IPS-NIHi11 (cell line): ENCODE data around the gene FAM193B.
"Not testable (repeated sequence)": the region's sequence is repeated elsewhere in the genome, so short reads cannot be mapped to it uniquely, and the experiment has no call there.

ENCODE experiments used
- DNase-seq: peaks from one replicate; pipeline ENCODE4 v3.0.0; 2012; ENCODE audit warnings: mixed read lengths, low spot score

Gene FAM193B

DNA sequence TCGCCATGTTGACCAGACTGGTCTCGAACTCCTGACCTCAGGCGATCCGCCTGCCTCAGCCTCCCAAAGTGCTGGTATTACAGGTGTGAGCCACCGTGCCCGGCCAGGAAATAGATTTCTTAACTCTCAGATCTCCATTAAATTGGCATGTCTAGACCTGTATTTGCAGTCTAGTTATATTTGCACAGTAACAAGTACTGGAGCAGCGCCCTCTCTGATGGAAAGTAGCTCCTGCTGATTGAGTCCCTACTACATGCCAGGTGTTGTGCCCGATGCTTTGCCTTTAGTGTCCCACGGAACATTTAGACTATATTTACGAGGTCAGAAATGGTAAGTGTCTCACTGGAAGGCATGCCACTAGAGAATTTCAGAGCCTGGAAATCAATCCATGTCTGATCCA lies 21.8 kb upstream of the FAM193B start:
- DNase-seq: no peak

DNA sequence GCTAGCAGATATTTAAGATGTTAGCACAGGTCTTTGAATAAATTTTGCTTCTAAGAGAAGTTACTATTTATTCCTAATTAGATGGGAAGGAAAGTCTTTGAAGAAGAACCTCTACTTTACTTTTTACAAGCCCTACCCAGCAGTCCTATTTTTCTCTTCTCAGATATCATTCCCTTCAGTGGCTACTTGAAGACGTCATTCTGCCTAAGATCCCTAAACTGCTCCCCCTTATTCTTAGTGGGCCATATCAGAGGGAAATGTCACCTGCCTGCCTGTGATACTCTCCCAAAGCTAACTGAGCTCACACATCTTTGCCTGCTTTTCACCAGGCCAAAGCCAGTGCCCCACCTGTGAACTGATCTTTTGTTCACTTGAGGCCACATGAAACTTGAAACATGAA lies 21.1 kb upstream of the FAM193B start:
- DNase-seq: no peak

DNA sequence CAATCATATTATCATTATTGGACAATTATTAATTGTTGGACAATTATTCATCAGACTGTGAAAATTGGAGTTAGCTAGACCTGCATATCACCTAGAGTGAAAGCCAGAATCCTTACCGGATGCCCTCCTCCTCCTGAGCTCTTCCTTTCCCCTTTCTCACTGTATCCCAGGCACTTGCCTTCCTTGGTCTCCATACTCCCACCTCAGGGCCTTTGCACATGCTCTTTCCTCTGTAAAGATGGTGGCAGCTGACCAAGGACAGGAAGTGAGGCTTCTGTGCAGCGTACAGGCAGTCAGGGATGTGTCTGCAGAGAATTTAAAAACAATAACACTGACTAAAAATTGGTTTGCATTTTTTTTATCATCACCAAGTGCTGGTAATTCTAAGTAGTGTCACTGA lies 15.5 kb upstream of the FAM193B start:
- DNase-seq: no peak

DNA sequence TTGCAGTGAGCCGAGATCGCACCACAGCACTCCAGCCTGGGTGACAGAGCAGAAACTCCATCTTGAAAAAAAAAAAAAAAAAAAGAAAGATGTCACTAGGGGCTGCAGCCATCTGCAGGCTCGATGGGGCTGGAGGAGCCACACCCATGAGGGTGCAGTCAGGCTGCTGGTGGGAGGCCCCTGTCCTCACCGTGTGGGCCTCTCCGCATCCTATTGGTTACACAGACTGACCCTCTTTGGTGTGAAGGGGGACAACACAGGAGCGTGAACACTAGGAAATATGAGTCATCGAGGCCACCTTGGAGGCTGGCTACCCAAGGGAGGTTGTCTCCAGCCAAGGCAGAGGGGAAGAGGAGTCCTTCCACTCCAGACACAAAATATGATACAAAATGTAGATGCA lies 14.0 kb upstream of the FAM193B start:
- no peak for DNase-seq

DNA sequence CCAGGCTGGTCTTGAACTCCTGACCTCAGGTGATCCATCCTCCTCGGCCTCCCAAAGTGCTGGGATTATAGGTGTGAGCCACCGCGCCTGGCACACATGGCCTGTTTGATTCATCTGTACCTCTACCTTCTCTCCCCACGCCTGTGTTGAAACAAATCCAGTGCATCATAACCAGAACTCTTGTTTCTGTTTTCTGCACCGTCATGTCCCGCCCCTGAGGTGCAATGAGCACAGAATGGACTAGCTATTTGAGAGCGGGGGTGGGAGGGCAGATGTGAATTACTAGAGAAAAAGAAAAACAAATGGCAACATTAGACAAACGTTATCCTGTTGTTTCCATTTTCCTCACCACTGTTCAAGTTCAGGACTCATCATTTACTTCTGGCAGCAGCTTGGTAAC lies 10.7 kb upstream of the FAM193B start:
- no peak for DNase-seq

DNA sequence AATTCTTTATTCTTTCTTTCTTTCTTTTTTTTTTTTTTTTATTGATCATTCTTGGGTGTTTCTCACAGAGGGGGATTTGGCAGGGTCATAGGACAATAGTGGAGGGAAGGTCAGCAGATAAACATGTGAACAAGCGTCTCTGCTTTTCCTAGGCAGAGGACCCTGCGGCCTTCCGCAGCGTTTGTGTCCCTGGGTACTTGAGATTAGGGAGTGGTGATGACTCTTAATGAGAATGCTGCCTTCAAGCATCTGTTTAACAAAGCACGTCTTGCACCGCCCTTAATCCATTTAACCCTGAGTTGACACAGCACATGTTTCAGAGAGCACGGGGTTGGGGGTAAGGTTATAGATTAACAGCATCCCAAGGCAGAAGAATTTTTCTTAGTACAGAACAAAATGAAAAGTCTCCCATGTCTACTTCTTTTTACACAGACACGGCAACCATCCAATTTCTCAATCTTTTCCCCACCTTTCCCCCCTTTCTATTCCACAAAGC lies 5.1 kb upstream of the FAM193B start:
- DNase-seq: not testable (repeated sequence)

DNA sequence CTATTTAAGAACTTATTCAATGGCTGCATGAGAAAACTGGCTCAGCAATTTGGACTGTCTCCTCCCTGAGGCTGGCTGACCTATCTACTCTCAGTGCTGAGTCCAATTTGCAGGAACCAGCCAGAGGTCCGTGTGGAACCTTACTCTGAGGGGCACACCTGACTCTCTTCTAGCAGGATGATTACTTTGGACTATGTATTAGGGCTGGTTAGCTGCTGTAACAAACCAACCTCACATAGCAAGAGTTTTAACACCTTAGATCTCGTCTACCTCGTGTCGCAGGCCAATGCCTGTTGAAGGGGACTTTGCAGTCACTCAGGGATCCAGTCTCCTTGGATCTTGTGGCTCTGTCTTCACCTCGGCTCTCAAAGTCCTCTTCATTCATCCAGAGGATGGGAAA lies 3.4 kb upstream of the FAM193B start:
- DNase-seq: no peak

DNA sequence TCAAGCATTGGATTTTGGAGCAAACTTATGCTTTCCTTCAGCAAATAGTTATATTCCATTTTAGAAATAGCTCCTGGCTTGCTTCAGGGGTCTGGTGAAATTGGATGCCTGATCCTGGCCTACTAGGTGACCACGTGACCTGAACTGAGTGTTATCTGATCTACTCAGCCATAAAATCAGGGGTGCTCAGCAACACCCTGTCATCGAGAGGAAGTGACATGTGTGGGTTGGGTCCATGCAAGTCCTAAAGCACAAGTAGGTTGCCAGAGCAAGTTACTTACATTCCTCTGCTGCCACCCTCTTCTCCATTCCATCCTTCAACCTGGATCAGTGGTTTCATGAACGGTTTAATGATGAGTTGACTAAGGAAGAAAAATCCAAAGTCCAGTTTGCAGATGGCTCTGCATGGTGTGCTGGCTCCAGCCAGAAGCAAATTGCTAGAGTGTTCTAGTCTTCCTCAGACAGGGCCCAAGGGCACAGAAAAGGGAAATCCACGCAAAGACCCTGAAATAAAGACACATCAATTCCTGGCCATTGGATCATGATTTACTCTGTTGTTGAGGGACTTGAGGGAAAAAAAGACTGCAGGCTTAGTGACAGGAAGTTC lies 2.8 kb upstream of the FAM193B start:
- DNase-seq: no peak

DNA sequence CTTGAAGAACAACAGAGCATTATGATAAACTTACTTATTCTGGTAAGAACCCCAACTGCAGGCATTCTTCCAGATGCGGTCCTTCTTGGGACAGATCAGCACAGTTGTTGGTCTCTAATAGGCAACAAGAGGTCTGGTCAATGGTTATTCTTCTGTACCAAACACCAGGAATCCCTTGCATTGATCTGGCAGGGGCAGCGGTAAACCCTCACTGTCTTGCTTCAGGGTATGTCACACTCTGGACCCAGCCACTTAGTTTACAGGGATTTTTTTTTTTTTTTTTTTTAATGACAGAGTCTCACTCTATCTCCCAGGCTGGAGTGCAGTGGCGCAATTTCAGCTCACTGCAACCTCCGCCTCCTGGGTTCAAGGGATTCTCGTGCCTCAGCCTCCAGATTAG lies 1.3 kb upstream of the FAM193B start:
- DNase-seq: no peak

DNA sequence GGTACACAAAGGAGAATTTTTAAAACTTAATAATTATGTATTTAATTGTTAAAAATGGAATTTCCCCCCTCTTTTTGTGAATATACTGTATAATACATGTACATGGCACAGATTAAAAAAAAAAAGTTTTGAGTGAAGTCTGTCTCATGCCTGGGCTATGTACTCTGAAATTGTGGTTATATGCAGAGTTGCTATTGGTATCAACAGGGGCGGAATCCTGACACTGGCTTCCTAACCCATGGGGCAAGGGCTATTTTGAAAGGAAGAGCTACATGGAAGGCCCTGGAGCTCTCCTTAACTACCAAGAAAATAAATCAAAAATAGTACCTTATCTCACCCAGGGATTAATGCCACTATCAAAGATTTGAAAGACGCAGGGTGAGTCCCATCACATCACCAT lies 865 bp upstream of the FAM193B start:
- no peak for DNase-seq

DNA sequence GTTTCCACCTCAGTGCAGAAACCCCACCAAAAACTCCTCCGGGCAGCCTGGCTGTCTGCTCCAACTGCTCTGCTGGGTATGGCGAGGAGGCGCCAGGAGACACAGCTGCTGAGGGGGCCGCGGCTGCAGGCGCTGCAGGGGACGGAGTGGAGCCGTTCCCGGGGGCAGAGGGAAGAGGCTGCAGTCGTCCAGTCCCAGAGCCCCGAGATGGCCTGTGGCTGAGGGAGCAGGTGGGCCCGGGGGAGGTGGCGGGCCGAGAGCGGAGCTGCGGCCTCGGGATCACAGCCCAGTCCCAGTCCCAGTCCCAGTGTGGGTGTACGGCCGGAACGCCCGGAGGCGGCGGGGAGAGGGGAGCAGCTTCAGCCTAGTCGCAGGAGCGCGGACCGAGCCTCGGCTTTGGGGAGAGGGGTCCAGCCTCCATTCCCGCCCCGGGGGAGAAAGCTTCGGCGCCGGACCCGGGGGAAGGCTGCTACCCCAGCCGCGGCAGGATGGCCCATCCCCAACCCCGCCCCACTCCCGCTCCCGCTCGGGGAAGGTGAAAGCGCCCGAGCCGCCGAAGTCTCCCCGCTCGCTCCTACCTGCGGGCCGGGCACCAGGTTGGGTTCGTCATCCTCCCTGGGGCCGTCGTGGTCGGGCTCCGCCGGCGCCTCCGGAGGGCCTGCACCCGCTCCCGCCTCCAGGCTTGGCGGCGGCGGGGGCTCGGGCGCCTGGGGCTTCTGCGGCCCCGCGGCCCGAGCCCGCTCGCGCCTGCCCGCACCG lies 513 bp downstream of the FAM193B start:
- peak; percentile 76 for DNase-seq

DNA sequence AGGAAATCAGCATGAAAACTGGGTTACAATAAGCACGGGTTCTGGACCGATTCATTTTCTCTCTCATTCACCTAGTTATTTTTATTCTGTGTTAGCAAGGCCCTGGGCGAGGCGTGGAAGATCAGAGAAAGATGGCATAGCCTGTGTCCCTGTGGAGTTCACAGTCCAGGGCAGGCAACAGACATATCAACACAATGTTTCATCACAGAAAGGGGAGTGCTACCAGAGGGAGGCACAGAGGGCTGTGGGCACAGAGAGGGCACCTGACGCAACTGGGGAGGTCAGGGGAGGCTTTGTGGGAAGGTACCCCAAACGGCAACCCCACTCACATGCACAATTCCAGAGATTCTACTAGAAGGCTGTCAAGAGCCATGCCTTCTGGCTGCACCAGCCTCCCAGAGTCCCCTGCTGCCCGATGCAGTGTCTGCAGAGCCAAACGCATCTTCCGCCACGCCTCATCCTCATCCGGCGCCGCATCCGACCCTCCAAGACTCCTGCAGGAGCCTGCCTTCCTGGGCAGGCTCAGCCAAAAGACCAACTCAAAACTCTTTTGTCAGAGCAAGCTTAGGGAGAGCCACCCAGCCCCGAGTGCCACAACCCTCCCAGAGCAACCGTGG lies 1.4 kb downstream of the FAM193B start:
- no peak for DNase-seq

DNA sequence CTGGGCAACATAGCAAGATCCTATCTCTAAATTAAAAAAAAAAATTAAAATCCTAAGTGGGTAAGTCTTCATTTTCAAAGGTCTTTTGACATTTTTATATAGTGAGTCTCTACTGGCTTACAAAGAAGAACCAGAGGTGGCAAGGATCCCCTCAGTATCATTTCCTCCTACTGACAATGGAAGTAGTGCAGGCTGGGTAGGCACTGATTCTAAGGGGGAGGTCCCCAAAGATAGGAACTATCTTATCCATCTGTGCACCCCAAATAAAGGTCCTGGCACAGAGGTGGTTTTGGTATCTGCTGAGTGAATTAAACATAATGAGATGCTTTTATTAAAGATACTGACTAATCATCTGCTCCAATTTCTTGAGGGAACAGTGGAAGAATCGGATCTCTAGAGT lies 4.2 kb downstream of the FAM193B start:
- no peak for DNase-seq

DNA sequence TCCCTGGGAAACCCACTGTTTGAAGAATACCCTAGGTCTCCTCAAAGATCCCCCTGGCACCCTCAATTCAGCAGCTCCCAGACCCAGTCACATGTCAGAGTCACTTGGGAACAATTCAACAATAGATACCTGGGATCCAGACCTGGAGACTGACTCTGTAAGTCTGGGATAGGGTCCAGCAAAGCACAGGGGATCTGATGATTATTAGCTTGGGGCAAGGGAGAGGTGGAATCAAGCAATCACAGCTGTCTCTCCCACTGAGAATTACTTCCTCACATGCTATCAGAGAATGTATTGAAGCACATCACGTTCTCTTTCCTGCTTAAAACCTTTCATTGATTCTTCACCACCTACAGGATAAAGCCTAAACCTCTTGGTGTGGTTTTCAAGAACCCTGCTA lies 5.9 kb downstream of the FAM193B start:
- no peak for DNase-seq

DNA sequence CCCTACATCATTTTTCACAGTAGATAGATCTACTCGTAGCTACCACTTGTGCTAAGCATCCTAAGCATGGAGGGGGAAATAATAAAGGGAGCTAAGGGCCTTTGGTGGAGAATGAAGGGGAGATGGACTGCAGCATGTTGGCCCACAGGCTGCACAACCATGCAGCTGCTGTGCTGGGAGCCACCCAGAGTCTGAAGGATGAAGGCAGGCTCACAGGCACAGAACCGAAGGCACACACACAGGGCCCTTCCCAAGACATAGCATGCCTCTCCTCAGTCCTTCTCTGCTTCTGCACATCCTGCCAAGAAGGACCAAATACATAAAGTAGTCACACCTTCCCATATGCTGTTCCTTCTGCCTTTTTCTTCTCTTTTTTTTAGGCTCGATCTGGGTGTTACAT lies 6.6 kb downstream of the FAM193B start:
- no peak for DNase-seq

DNA sequence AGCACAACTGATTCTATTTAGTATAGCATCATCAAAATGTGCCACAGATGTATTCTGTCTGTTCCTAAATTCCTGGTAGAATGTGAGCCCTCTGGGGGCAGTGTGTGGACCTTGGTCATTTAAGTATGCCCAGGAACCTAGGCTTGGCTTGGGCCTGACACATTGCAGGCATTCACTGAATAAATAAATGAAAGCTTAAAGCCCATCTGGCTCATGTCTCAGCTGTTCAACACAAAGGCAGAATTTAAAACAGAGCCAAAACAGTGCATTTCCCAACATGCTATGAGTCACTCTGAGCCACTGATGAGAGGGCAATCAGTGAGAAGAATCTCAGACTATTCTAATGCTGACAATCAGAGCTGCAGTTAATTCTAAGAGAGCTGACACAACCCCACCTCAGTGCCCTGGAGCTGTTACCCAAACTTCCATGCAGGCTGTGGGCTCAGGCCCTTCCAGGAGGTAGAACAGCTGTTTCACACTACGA lies 8.1 kb downstream of the FAM193B start:
- no peak for DNase-seq

DNA sequence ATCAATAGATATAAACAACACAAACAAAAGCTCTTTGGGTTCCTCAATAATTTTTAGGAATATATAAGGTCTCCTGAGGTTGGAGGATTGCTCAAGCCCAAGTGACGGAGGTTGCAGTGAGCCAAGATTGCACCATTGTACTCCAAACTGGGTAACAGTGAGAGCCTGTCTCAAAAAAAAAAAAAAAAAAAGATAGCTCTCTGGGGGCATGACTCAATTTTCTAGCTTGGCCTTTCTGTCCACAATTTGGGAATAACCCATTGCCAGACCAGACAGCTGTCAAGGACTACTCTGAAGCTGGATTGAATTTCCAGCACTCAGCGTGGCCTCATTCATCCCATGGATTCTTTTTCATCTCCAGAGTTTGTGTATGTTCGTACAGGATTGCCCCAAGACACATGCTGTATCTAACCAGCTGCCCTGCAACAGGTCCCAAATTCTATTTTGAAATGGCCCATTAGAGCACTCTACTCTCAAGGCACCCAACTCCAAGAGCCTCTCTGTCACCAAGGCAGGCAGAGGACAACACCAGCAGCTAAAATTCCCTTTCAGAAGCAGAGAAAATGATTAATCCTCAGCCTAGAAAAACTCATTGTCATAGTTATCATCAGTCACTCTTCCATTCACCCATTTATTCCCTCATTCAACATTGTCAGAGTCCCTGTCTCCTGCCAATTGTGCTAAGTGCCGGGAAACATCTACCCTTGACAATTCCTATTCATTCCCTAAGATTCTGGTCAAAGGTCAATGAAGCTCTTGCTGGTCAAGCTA lies 8.7 kb downstream of the FAM193B start:
- DNase-seq: no peak

DNA sequence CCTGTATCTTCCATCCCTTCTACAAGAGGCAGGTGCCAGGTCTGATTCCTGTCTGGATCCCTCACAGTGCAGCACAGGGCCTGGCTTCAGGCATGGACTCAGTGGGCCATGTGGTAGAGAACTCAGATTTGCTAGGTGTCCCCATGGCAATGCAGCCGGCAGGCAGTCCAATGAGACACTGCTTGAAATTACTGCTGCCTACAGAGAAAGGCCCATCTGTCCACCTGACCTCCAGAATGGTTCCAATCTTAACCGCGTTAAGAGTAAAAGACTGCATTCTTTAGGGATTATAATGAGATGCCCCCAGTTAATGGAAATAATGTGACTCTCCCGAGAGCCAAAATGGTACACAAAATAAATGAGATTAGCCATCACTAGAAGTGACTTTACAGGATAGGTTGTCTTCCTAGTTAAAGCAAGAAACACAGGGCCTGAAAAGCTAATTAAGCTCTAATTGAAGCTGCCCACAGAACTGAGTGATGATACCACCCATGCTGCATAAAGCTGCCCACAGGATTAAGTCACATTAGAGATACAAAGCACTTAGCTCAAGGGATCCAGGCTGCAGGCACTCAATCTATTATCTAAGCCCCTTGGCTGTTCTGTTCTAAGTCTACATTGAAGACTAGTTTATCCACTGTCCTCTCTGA lies 11.4 kb downstream of the FAM193B start:
- DNase-seq: no peak

DNA sequence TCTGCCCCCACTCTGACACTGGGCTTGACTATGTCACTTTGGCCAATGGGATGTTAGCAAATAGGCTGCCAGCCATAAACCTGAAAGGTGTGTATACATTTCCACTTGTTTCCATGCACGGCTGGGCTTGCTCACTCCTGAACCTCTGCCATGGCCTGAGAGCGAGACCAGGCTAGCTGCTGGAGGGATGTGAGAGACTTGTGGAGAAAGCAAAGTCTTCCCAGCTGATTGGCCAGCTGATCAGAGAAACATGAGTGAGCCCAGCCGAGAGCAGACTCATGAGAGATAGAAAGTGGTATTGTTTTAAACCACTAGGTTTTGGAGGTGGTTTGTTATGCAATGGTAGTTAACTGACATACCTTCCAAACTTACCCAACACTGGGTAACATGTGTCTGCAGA lies 13.9 kb downstream of the FAM193B start:
- no peak for DNase-seq

DNA sequence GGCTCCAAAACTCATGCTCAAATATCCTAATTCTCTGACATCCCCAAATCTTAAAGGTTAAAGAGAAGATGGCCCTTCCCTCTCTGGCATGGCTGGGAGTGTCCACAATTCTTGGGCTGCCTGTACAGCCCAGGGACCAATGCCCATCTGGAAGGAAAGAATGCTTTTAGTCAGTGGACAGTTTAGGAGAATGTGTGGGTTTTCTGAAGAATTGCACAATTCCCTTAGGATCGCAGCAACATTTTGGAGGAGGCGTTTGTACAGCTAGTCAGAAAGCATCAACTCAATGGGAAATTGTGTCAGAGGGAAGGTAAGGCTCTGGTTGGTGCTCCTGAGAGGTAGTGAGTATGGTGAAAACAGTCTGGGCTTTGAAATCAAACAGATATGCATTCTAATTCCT lies 15.0 kb downstream of the FAM193B start:
- DNase-seq: no peak

DNA sequence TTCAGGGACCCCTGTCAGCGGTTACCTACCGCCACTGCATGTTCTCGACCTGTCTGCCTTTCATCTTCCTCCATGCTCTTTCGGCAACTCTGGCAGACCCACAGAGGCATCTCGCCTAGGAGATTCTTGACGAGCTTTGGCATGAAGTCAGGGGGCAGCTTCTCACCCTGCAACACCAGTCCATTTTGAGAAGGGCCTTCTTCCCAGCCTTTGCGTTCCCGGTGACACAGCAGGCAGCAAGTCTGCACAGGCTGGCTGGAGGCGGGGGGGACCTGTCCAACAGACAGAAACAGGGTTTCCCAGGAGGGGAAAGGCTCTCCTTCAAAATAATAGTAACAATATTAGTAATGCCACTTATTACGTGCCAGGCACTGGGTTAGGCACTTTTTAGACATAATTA lies 15.5 kb downstream of the FAM193B start:
- no peak for DNase-seq
